HG02571 (cell line): Measurements from ENCODE around the gene ZBTB20.

Source experiments
- ATAC-seq: cut with Tn5 transposase; IDR thresholded peaks from one replicate; pipeline ENCODE4 v1.9.1; 2021; ENCODE audit warnings: mild to moderate bottlenecking, moderate library complexity; ENCODE audit not compliant: unreplicated experiment

ZBTB20 gene

GRCh38 chr3:114941626-114942309, 205.3 kb downstream of the ZBTB20 start:
- ATAC-seq, result no peak

- ATAC-seq, result no peak
Observed at GRCh38 chr3:114939920-114940319, 207.2 kb downstream of the ZBTB20 start.

DNA sequence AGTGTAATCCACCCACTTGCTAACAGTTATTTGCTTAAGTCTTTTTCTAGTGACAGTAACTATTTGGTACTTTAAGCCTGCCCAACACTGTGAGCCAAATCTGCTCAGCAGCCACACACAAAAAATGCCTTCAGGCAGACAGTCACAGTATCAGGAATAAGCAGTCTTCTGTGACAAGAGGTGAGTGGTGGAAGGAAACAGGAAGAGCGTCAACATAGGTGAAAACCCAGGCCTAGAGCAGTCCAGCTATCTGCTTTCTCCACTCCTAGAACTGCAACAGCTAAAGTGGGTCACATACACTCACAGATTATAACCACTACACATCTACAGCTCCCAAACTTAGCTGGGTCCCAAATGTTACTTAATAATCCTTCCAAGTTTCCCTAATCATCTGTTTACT, 213.7 kb downstream of the ZBTB20 start:
- no peak for ATAC-seq

GRCh38 chr3:114929971-114930732, 216.9 kb downstream of the ZBTB20 start:
- ATAC-seq, result no peak

DNA sequence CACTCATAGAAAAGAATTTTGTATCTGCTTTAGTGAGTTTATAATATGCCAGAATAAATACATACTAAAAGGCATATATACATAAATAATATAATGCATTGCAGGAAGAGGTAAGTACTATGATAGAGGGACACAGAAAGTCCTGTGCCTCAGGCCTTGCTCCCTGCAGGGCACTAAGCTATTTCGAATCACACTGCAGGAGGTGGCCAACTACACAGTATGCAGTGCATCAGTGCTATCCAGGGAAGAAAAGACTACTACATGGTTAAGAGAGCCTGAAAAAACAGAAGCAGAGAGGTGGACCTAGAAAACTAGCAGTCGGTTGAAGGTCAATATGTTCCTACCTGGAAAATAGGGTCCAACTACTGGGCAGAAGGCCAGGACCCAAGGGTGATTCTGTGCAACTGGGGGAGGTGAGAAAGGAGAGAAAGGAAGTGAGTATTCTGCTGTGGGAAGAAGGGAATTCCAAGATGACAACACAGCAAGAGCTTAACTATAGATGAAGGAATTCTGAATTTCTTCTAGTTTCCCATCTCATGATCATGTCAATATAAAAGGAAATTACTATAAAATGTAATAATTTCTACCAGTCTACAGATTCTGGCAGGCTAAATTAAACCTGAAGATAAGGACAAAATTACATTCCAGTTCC, 218.0 kb downstream of the ZBTB20 start:
- no peak for ATAC-seq

DNA sequence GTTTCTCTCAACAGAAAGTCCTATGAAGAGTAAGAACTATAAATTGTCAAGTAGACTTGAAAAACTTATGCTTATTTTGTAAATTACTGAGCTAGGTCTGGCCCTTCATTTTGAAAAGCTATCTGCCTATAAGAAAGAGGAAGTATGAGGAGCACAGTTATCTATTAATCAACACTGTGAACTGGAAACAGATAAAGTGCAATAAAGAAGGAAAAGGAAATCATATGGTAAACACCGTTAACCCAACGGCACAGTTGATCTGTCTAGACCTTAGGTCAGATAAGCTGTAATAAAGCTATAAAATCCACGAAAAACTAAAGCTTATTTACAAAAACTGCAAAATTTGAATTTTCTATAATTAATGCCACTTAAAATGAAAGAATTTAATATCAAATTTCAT, 242.5 kb downstream of the ZBTB20 start:
- ATAC-seq, result no peak

- ATAC-seq, result no peak
Observed at GRCh38 chr3:114903213-114903612, 243.9 kb downstream of the ZBTB20 start.

DNA sequence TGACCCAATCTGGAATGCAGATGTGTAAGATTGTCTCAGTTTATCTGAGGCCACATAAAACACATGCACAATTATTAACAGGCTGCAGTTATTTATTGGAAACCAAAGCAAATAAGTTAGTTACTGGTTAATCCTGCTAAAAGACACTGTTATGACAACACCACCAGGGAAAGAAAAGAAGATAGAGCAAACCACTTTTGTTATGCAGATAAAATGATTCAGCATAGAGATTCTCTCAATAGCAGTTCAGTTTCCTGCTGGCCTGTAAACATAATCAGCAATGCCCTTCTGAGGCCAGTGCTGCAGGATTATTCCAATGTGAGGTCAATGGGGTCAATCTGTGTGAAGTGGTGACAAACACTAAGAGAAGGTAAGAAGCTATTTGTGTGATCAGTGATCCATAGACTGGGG, 244.4 kb downstream of the ZBTB20 start:
- no peak for ATAC-seq

- no peak for ATAC-seq
Observed at GRCh38 chr3:114900908-114901307, 246.2 kb downstream of the ZBTB20 start.

- no peak for ATAC-seq
Observed at GRCh38 chr3:114899186-114899931, 247.7 kb downstream of the ZBTB20 start.

DNA sequence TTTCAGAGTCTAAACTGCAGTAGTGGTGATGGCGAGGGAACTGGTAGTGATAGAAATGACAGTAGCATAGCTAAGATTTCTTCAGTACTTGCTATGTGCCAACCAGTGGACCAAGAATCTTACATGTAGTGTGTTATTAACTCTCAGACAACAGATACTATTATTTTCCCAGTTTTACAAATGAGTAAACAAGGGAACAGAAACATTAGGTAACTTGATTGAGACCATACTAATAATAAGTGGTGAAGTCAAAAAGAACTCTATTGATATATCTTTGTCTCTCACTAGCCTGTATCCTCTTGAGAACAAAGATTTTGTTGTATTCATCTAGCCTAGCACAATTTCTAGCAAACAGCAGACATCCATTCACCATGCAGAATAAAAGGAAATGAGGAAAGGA, 250.1 kb downstream of the ZBTB20 start:
- no peak for ATAC-seq

DNA sequence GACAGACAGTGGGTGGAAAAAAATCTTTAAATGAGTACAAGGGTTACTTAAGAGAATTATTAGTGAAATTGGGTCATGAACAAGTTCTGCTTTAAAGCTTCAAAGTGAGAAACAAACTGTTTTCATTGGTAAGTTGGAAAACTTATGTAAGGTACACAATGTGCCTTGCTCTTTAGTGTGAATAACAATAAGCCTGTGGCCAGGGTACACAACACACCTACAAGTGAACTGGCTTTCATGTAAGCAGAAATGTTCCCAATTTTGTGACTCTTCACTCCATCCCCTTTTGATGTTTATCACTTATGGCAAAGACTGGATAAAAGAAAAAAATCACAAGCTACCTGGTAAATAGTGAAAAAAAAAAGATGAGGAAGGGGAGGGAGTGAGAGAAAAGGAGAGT, 253.7 kb downstream of the ZBTB20 start:
- ATAC-seq, result no peak

DNA sequence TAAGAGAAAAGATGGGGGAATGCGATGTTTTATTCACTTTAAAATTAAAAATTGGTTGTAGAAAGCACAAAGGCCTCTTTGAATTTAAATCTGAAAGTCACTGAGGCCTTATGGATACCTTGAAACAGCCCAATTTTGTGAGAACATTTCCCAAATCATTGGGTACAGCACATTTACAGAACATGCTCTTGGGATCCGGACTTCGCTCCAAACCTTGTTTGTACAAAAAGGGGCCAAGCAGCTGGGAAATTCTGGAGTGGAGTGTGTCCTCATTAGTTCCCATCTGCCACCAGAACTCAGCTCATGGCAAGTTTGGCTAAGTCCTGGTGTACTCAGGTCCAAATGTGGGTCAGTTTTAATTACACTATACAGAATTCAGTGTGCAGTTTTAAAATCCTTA, 254.2 kb downstream of the ZBTB20 start:
- ATAC-seq, result no peak

GRCh38 chr3:114892131-114892879, 254.8 kb downstream of the ZBTB20 start:
- no peak for ATAC-seq

DNA sequence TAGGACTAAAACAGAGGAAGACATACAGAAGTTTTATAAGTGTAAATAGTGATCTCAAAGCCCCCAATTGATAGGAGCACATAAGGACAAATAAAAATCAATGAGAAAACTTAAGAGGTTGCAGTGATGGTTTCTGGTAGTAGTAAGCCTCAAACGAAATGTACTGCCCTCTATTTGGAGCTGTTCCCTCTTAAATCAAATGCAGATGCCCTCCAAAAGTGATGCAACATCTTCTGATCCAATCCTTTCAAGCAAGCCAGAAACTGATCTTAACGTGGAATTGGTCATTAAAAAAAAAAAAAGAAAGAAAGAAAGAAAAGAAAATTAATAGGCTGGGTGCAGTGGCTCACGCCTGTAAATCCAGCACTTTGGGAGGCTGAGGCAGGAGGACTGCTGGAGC, 259.3 kb downstream of the ZBTB20 start:
- ATAC-seq, result no peak

- ATAC-seq, result no peak
Observed at GRCh38 chr3:114886905-114887304, 260.2 kb downstream of the ZBTB20 start.

DNA sequence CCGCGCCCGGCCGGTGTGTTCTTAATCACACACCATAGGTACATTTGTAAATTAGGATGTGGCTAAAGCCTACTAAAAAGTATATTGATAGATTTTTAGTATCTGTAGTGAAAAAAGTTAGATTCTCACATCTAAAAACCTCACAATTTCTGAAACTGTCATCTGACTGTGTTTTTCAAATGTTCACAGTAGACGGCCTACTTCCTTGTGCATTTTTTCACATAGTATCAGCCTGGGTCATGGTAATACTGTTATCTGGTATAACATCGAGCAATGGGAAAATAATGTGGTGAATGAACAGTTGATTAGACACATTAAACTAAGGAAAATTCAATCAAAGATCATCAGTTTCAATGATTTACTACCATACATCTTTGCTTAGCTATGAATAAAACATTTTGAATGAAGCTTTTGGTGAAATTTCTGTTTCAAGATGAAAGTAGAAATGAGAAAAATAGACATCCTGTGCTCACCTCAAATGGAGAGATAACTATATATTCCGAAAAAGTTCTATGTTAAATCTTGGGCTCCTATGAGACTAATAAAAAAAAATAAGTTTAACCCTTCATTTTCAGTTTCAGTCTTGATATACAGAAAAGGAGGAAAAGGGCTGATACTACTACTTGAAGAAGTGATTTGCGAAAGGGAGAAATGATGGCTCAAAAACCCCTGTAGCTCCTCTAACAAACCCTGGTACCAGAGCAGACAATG, 262.7 kb downstream of the ZBTB20 start:
- peak; percentile 51 for ATAC-seq

DNA sequence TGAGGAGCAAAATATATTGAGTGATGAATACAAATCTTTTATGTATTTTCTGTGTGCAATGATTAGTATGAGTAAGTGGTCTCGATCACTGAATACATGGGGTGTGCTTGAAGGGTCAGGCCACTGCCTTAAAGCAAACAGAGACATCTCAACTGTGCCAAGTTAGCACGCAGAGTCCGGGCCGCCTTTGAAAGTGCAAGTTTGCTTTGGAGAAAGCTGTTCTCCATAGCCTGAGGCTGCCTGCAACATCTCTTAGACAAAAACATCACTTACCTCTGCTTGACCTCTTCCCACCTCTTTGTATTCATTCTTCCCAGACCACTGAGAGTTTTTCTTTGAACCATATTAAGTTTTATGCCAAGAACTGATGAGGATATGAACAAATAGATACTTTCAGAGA, 267.0 kb downstream of the ZBTB20 start:
- ATAC-seq, result no peak

DNA sequence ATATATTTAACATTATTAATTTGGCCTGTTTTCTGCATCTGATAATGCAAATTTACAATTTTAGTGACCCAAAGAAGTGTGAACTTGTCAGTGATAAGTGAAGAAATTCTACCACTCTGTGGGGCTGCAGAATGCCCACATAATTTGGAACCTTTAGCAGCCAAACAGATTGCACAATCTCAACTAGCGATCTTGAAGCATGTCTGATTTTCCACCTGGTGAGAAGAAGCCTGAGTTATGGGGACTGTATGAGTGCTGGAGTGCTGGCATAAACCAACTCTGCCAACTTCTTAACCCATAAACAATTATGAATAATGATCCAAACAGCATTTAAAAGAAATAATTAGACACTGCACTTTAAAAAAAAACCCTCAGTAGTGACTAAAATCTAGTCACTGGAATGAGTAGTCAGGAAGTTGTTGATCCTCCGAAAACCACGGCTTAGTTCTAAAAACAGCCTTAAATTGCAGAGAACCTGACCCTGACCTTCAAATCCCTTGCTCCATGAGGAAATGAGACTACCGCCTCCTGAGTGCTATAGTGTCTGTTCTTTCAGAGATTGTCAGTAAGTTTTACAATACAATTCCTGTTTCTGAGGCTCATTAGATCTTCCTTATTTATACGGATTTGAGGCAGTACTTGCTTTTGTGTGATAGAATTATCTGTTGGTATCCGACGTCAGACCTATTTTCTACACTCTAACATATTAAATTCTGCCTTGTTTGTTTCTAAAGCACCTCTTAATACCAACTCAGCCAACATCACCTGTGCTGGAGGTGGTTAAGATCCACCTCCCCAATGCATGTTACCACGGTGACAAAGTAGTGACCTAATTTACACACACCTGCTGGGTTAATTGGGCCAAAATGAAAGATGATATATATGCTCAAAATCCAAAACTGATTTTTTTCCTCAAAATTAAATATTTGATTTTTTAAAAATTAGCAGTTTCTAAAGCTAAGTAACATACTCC, 267.7 kb downstream of the ZBTB20 start:
- peak; percentile 45 for ATAC-seq
